OCI-LY1 (cell line): ENCODE data around the gene GPR160.

Experiments
- H2AFZ ChIP-seq: fragments of 200-600 bp; sonication (generic), shearing (Covaris generic); 2 replicates; pipeline ENCODE4 v1.6.0; 2014; ENCODE audit warnings: antibody characterized with exemption, mild to moderate bottlenecking, low read length
- H3F3A ChIP-seq: fragments of 200-600 bp; sonication (generic), shearing (Covaris generic); 2 replicates; pipeline ENCODE4 v1.6.0; 2014; ENCODE audit warnings: mild to moderate bottlenecking, antibody characterized with exemption, low read length, moderate library complexity; ENCODE audit not compliant: insufficient read depth
- H3K27ac ChIP-seq: fragments of 200-600 bp; sonication (generic); 2 replicates; pipeline ENCODE4 v1.5.1; 2014; ENCODE audit warnings: low read length, mixed run types, mild to moderate bottlenecking, low read depth; ENCODE audit not compliant: poor library complexity, severe bottlenecking
- H3K27me3 ChIP-seq: fragments of 200-600 bp; sonication (generic); 2 replicates; pipeline ENCODE4 v1.6.0; 2014; ENCODE audit warnings: antibody characterized with exemption, mild to moderate bottlenecking, low read length, moderate library complexity; ENCODE audit not compliant: insufficient read depth
- H3K36me3 ChIP-seq: fragments of 200-600 bp; sonication (generic); 2 replicates; pipeline ENCODE4 v1.6.1; 2014; ENCODE audit warnings: mild to moderate bottlenecking, antibody characterized with exemption, low read length, moderate library complexity, mixed read lengths; ENCODE audit not compliant: insufficient read depth
- H3K4me1 ChIP-seq: fragments of 200-600 bp; sonication (generic); 2 replicates; pipeline ENCODE4 v1.5.1; 2014; ENCODE audit warnings: mild to moderate bottlenecking, low read length, moderate library complexity; ENCODE audit not compliant: insufficient read depth, severe bottlenecking
- H3K4me2 ChIP-seq: fragments of 200-600 bp; sonication (generic), shearing (Covaris generic); 2 replicates; pipeline ENCODE4 v1.6.1; 2014; ENCODE audit warnings: low read length
- H3K4me3 ChIP-seq: fragments of 200-600 bp; sonication (generic); 2 replicates; pipeline ENCODE4 v1.5.1; 2014; ENCODE audit warnings: low read length, low read depth, mild to moderate bottlenecking, mixed read lengths; ENCODE audit not compliant: poor library complexity, severe bottlenecking
- H3K79me2 ChIP-seq: fragments of 200-600 bp; shearing (Covaris generic); 2 replicates; pipeline ENCODE4 v1.6.1; 2016; ENCODE audit warnings: mixed run types, low read length, mixed read lengths; ENCODE audit not compliant: insufficient read depth
- H3K9ac ChIP-seq: fragments of 200-600 bp; sonication (generic), shearing (Covaris generic); 2 replicates; pipeline ENCODE4 v1.6.1; 2014; ENCODE audit warnings: mild to moderate bottlenecking, low read length, mixed read lengths
- H3K9me2 ChIP-seq: fragments of 200-600 bp; sonication (generic), shearing (Covaris generic); 2 replicates; pipeline ENCODE4 v1.6.1; 2014; ENCODE audit warnings: low read depth, mild to moderate bottlenecking, low read length, mixed read lengths
- H3K9me3 ChIP-seq: fragments of 200-600 bp; shearing (Covaris generic); 2 replicates; pipeline ENCODE4 v1.6.1; 2014; ENCODE audit warnings: low read length, mixed read lengths
- H4K20me1 ChIP-seq: fragments of 200-600 bp; sonication (generic), shearing (Covaris generic); 2 replicates; pipeline ENCODE4 v1.6.0; 2016; ENCODE audit warnings: mild to moderate bottlenecking, low read length; ENCODE audit not compliant: insufficient read depth
- CTCF ChIP-seq: fragments of 200-600 bp; sonication (generic), shearing (Covaris generic); IDR thresholded peaks from 2 replicates; pipeline ENCODE4 v1.5.1; 2017; ENCODE audit warnings: mild to moderate bottlenecking, antibody characterized with exemption, low read length, moderate library complexity, mixed read lengths
- EZH2 ChIP-seq: fragments of 200-600 bp; sonication (generic), shearing (Covaris generic); IDR thresholded peaks from 2 replicates; pipeline ENCODE4 v1.8.0; 2017; ENCODE audit warnings: borderline replicate concordance, mixed run types, mild to moderate bottlenecking, antibody characterized with exemption, low read length, moderate library complexity, mixed read lengths

GPR160 gene

GRCh38 chr3:170046269-170047132 lies 8.7 kb downstream of the GPR160 start:
- Histone ChIP-seq H3K27me3 (no peaks in the 10 kb centered on the region), H3K4me2 (peak overlapping the region; percentile 6), H3K9ac (peak overlapping the region; percentile 6; the same call in 1 of the 2 replicates), H4K20me1 (no peaks in the 10 kb centered on the region), H3K36me3 (no peaks in the 10 kb centered on the region), H3K9me3 (no peaks in the 10 kb centered on the region), H3K4me1 (peaks cover 49% of the 10 kb centered on the region), H3K9me2 (no peaks in the 10 kb centered on the region), H3K4me3 (no peak overlapping the region), H3F3A (no peaks in the 10 kb centered on the region), H2AFZ (no peak overlapping the region), H3K79me2 (no peaks in the 10 kb centered on the region), H3K27ac (peak overlapping the region; percentile 90)
- no peak for TF ChIP-seq CTCF
- no peak for TF ChIP-seq EZH2

- peak overlapping the region; percentile 90 for H3K27ac ChIP-seq
- peaks cover 47% of the 10 kb centered on the region for H3K4me1 ChIP-seq
- H3K4me3 ChIP-seq: no peak overlapping the region
- H3K4me2 ChIP-seq: no peak overlapping the region
- H3K27me3 ChIP-seq: no peaks in the 10 kb centered on the region
- H4K20me1 ChIP-seq: no peaks in the 10 kb centered on the region
- no peak overlapping the region for H3K9ac ChIP-seq
- no peaks in the 10 kb centered on the region for H3F3A ChIP-seq
- H3K9me3 ChIP-seq: no peaks in the 10 kb centered on the region
- H2AFZ ChIP-seq: no peak overlapping the region
- TF ChIP-seq EZH2 (no peak), CTCF (no peak)
- H3K36me3 ChIP-seq: no peaks in the 10 kb centered on the region
- H3K9me2 ChIP-seq: no peaks in the 10 kb centered on the region
- no peaks in the 10 kb centered on the region for H3K79me2 ChIP-seq
Observed at GRCh38 chr3:170047133-170047404, 9.3 kb downstream of the GPR160 start.

DNA sequence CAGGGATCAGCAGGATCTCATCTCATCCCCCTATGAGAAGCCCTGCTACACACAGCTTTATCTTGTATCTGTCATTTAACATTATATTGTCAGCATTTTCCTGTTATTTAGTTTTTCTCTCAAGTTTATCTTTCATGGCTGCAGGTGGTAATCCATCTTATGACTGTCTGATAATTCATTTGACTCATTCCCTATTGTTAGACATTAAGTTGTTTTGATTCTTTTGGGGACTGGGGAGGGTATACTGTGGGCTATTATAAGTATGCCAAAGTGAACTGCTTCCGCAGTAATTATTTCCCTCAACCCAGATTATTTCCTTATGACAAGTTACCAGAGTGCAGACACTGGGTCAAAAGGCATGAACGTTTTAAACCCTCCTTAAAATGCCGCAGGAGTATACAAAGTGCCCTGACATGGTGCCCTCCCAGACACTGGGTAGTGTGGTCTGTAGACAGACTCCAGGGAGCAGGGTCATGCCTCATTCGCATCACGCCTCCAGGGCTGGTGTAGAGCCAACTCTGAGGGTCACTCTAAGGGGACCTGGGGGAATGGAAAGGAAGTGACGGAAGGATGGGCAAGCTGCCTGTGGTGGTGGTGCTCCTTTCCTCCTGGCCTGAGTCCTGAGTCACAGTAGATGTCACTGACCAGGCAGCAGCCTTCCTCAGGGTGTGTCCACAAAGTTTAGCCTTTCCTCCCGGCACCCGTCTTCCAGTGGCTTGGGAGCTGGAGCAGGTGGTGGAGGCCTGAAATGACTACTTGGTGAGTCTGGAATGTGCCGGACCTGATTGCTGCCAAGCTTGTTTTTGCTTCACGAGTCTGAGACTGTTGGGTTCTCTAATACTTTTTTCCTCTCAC lies 11.6 kb downstream of the GPR160 start:
- H2AFZ ChIP-seq: no peak overlapping the region
- H3K4me1 ChIP-seq: peaks cover 36% of the 10 kb centered on the region
- no peaks in the 10 kb centered on the region for H3K9me3 ChIP-seq
- H3K4me3 ChIP-seq: no peak overlapping the region
- H4K20me1 ChIP-seq: no peaks in the 10 kb centered on the region
- 0 out of 2 replicates have a peak, but pooled peaks cover 1% of the 10 kb centered on the region for H3F3A ChIP-seq
- no peaks in the 10 kb centered on the region for H3K79me2 ChIP-seq
- no peaks in the 10 kb centered on the region for H3K36me3 ChIP-seq
- no peak overlapping the region for H3K4me2 ChIP-seq
- H3K9ac ChIP-seq: no peak overlapping the region
- TF ChIP-seq CTCF (no peak), EZH2 (no peak)
- H3K27me3 ChIP-seq: no peaks in the 10 kb centered on the region
- H3K9me2 ChIP-seq: no peaks in the 10 kb centered on the region
- no peak overlapping the region for H3K27ac ChIP-seq
